GM18519 (cell line): ENCODE results near the gene BRME1.
A peak's percentile ranks its signal among the peaks of the same experiment; 100 is the strongest.

Experiments
- ATAC-seq: cut with Tn5 transposase; IDR thresholded peaks from one replicate; pipeline ENCODE4 v1.9.1; 2021; ENCODE audit warnings: mild to moderate bottlenecking, moderate library complexity; ENCODE audit not compliant: unreplicated experiment, low FRiP score

BRME1 gene

GRCh38 chr19:13892870-13893269, 13.0 kb downstream of the BRME1 start:
- no peak for ATAC-seq

DNA sequence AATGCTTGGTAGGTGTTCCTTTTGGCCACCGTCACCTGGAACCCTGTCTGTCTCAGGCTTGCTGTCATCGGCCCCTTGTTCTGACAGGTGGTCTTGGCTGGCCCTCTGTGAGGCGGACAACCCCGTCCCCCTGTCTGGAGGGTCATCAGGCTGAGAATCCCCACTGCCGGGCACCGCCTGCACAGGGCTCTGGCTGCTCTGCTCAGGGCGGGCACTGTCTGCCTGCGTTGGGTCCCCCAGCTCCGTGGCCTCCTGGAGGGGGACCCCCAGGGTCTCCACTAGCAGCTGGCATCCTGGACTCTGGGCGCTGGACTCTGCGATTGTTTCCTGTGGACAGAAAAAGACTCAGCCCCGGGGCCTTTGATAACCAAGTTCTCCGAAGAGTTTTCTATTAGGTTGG, 15.8 kb downstream of the BRME1 start:
- no peak for ATAC-seq

GRCh38 chr19:13888281-13888680, 17.6 kb downstream of the BRME1 start:
- ATAC-seq: no peak

GRCh38 chr19:13887517-13887916, 18.4 kb downstream of the BRME1 start:
- ATAC-seq: no peak

GRCh38 chr19:13887018-13887436, 18.9 kb downstream of the BRME1 start:
- no peak for ATAC-seq

DNA sequence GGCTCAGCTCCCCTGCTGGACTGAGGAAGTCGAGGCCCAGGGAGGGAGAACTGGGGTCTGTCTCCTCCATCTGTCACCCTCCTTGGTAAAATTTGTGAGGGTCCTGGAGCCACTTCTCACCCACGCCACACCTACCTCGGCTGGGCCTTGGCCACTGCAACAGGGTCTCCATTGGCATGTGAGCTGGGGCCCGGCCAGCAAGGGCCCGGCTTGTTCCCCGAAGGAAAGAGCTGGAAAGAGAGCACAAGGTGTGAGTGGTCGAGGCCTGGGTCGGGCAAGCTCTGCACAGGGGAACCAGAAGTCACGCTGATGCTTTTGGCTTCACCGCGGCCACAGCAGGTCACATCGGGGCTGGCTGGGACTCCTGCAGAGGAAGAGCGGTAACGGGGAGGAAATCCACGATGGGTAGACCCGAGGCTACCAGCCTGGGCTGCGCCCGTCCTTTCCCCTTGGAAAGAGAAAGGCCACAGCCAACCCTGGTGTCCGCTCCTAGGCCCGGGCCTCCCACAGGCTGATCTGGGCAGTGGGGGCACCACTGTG, 20.0 kb downstream of the BRME1 start:
- no peak for ATAC-seq

- ATAC-seq: no peak
Observed at GRCh38 chr19:13884726-13885591, 21.0 kb downstream of the BRME1 start.

DNA sequence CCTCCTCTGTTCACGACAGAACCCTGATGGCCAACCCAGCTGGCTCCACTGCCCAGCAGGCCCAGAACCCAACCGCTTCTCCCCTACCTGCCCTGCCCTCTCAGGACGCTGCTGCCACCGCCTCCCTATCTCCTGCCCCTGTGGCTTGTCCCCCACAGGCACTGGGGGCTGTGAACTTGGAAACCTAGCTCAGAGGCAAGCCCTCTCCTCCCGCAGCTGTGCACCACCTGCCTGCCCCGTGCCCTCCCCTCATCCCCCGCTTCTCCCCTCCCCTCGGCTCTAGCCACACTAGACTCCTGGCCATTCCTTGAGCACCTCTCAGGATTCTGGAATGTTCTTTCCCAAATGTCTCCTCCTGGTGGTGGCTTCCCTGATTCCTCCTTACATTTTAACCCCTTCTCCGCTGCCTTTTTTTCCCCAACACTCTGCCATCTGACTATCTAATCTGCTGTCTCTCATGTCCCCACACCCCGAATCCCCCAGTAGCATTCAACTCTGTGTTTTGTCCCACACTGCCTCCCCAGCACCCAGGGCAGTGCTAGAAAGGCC, 22.3 kb downstream of the BRME1 start:
- no peak for ATAC-seq

GRCh38 chr19:13882836-13883235, 23.1 kb downstream of the BRME1 start:
- no peak for ATAC-seq

- no peak for ATAC-seq
Observed at GRCh38 chr19:13882419-13882795, 23.5 kb downstream of the BRME1 start.

DNA sequence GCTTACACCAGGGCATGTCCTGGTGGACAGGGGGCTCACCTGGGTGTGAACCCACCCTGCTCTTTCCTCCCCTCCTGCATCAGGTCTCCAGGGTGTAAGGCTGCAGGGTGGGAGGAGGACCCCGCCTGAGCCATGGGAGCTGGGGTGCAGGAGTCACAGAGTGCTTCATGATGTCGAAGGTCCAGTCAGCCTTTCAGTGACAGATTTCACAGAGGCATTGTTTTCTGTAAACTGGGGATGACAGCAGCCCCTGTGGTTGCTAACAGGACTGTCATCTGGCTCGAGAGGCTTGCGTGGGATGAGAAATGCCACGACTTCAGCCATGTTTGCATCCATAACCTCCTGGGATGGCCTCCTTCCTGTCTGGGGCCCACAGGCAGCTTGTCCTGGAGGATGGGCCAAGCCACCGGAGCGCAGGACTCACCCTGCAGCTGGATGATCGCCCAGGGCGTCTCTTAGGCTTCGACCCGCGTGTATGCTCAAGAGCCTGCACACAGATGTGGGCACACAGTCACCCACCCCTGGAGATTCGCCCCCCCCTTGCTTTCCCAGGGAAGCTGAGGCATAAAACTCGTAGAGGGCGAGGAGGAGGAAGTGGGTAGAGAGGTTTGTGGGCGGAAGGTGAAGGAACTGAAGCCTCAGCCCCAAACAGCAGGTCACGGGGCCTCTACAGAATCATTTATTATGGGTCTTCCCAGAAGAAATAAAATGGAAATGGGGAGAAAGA, 24.1 kb downstream of the BRME1 start:
- no peak for ATAC-seq

GRCh38 chr19:13881251-13881691, 24.6 kb downstream of the BRME1 start:
- ATAC-seq: no peak

- peak; percentile 45 for ATAC-seq
Observed at GRCh38 chr19:13880059-13881043, 25.6 kb downstream of the BRME1 start.

DNA sequence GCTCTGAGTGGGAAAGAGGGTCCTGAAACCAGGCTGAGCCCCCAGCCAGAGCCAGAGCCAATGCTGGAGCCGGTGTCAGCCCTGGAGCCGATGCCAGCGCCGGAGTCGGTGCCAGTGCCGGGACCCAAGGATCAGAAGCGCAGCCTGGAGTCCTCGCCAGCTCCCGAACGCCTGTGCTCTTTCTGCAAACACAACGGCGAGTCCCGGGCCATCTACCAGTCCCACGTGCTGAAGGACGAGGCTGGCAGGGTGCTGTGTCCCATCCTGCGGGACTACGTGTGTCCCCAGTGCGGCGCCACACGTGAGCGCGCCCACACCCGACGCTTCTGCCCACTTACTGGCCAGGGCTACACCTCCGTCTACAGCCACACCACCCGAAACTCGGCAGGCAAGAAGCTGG, 28.6 kb downstream of the BRME1 start:
- no peak for ATAC-seq

DNA sequence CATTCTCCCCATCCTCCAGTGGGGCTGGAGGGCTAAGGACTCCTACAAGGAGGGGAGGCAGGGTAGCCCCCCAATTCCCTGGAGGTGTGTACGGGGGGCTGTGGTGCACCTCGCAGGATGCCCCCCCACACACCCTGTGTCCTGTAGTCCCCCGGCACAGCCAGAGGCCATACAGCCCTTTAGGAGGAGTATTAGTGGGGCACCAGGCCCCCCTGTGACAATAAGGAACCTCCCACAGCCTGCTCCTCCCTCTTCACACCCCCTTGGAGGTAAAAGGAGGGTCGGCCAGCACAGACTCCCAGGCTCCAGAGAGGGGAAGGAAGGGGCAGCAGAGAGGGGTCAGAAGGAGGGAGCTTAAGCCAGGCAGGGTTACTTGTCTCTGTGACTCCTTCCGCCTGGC, 29.1 kb downstream of the BRME1 start, which contains the start of gene NANOS3:
TSS of gene NANOS3 (plus strand) at position 301 of the 400 bp plus-strand sequence. CDS start 115 bp downstream, outside the sequence.
- no peak for ATAC-seq

GRCh38 chr19:13875824-13876223, 30.1 kb downstream of the BRME1 start:
- ATAC-seq: no peak

DNA sequence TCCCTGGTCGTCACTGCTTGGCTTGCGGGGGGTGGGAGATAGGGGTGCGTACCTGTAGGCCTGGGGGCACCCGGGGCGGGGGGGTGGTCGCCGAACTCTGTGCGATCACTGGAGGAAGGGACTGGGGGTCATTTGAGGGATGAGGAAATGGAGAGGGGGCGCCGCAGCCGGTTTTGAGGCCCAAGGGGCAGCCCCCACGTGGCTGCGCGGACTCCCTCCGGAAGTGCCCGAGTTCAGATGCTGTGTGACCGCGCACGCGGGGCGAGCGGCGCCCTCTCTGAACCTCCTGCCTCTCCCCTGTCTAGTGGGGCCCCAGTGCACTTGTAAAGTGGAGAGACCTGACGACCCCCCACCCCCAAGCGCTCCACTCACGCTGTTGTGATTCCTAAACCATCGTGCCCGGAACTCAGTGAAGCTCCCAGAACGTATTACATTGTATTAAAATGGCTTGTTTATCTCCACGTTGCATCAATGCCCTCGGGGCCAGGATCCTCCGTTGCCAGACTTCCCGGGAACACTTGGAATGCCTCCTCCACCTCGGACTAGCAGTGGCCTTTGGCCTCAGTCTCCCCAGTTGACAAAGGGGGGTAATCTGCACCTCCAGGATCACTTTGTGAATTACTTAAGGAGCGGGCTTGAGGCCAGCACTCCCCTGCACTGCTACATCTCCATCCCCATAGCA, 31.9 kb downstream of the BRME1 start:
- ATAC-seq: no peak

GRCh38 chr19:13872695-13873389, 33.1 kb downstream of the BRME1 start:
- ATAC-seq: no peak

DNA sequence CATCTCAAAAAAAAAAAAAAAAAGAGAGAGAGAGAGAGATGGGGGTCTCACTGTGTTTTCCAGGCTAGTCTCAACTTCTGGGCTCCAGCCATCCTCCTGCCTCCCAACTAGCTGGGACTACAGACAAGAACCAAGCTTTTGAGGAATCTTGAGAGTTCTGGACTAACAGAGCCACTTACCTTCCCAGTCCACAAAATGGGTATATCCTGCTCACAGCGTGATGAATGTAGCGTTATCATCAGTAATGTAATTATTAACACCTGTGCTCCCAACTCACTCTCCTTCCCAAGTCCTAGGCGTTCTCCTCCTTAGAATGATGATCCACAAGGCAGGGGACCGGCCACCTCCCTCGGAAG, 33.6 kb downstream of the BRME1 start:
- no peak for ATAC-seq
